GM20000 (cell line): ENCODE data around the gene LDLR.
"Not testable (repeated sequence)": the region's sequence is repeated elsewhere in the genome, so short reads cannot be mapped to it uniquely, and the experiment has no call there.

Experiments used
- DNase-seq: peaks from one replicate; pipeline ENCODE4 v3.0.0; 2012; ENCODE audit warnings: low spot score
- TF ChIP-seq, protein P1 (sequence below): IDR thresholded peaks from 2 replicates; pipeline ENCODE4 v1.5.1; 2012; ENCODE audit warnings: mild to moderate bottlenecking, control low read depth; ENCODE audit errors: extremely low read depth, missing control alignments

The LDLR gene

DNA sequence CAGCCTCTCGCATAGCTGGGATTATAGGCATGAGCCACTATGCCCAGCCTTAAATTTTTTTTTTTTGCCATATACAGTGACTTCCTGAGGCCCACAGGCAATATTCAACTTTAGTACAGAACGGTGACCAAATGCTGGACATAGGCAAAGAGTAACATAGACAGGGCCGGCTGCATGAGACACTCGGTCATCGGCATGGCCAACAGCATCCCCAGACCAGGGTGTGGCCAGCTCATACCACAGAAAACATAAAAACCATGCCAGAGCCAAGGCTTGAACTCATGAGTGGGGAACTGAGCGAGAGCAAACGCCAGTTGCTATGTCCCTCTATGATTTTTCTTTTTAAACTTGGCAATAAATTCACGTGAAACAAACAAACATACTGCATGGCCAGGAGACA is 91.1 kb downstream of the LDLR start:
- TF ChIP-seq, protein P1, sequence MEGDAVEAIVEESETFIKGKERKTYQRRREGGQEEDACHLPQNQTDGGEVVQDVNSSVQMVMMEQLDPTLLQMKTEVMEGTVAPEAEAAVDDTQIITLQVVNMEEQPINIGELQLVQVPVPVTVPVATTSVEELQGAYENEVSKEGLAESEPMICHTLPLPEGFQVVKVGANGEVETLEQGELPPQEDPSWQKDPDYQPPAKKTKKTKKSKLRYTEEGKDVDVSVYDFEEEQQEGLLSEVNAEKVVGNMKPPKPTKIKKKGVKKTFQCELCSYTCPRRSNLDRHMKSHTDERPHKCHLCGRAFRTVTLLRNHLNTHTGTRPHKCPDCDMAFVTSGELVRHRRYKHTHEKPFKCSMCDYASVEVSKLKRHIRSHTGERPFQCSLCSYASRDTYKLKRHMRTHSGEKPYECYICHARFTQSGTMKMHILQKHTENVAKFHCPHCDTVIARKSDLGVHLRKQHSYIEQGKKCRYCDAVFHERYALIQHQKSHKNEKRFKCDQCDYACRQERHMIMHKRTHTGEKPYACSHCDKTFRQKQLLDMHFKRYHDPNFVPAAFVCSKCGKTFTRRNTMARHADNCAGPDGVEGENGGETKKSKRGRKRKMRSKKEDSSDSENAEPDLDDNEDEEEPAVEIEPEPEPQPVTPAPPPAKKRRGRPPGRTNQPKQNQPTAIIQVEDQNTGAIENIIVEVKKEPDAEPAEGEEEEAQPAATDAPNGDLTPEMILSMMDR, result no peak
- DNase-seq, result peak; percentile 13

- DNase-seq, result not testable (repeated sequence)
Measured at GRCh38 chr19:11180975-11181374, 91.7 kb downstream of the LDLR start.

DNA sequence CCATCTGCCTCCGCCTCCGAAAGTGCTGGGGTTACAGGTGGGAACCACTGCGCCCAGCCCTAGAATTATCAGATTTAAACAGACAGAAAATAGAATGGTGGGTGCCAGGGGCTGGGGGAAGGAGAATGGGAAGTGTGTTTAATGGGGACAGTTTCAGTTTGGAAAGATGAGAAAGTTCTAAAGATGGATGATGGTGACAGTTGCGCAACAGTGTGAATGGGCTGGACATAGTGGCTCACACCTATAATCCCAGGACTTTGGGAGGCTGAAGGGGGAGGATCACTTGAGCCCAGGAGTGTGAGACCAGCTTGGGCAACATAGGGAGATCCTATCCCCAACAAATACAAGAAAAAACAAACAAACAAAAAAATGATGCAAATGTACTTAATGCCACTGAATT is 92.2 kb downstream of the LDLR start:
- no peak for DNase-seq
- TF ChIP-seq, protein P1, result no peak
